DND-41 (cell line): ENCODE measurements around the gene TET2.

Experiments
- ATAC-seq: fragments of 200-7000 bp; cut with Tn5 transposase; 3 replicates; pipeline ENCODE4 v1.9.1; 2021; ENCODE audit warnings: low read depth; ENCODE audit not compliant: insufficient read depth
- DNase-seq: peaks from one replicate; pipeline ENCODE4 v3.0.0-alpha.2; 2020
- H2AFZ ChIP-seq: 2 replicates; pipeline ENCODE4 v1.6.0; 2012; ENCODE audit warnings: low read depth, low read length
- H3K27ac ChIP-seq: 2 replicates; pipeline ENCODE4 v1.5.1; 2012; ENCODE audit warnings: low read length, inconsistent platforms
- H3K27me3 ChIP-seq: fragments of 200-600 bp; sonication (generic); 2 replicates; pipeline ENCODE4 v1.6.0; 2012; ENCODE audit warnings: low read length, mild to moderate bottlenecking, inconsistent platforms; ENCODE audit not compliant: insufficient read depth, poor library complexity
- H3K36me3 ChIP-seq: 2 replicates; pipeline ENCODE4 v1.5.1; 2012; ENCODE audit warnings: low read length, inconsistent platforms; ENCODE audit not compliant: insufficient read depth
- H3K4me1 ChIP-seq: 2 replicates; pipeline ENCODE4 v1.5.1; 2012; ENCODE audit warnings: mild to moderate bottlenecking, low read length; ENCODE audit not compliant: insufficient read depth
- H3K4me2 ChIP-seq: 2 replicates; pipeline ENCODE4 v1.6.0; 2012; ENCODE audit warnings: mild to moderate bottlenecking, moderate library complexity, low read length, inconsistent platforms; ENCODE audit not compliant: insufficient read depth
- H3K4me3 ChIP-seq, 2 experiments: fragments of 200-600 bp in 1 of 2; shearing (Covaris generic) in 1 of 2; 2 replicates each; pipeline ENCODE4 v1.5.1; 2012 to 2016; ENCODE audit warnings: inconsistent platforms in 2 of 2, low read length in 2 of 2, mild to moderate bottlenecking in 2 of 2, low read depth in 1 of 2, moderate library complexity in 1 of 2
- H3K79me2 ChIP-seq: 2 replicates; pipeline ENCODE4 v1.6.0; 2012; ENCODE audit warnings: low read length, inconsistent platforms; ENCODE audit not compliant: insufficient read depth
- H3K9ac ChIP-seq: 2 replicates; pipeline ENCODE4 v1.6.0; 2012; ENCODE audit warnings: low read depth, mild to moderate bottlenecking, inconsistent platforms, low read length, moderate library complexity
- H3K9me3 ChIP-seq: 2 replicates; pipeline ENCODE4 v1.5.1; 2012; ENCODE audit warnings: low read length, moderate library complexity, mild to moderate bottlenecking, inconsistent platforms; ENCODE audit not compliant: insufficient read depth, severe bottlenecking
- H4K20me1 ChIP-seq: 2 replicates; pipeline ENCODE4 v1.6.0; 2012; ENCODE audit warnings: low read length; ENCODE audit not compliant: insufficient read depth
- EZH2 ChIP-seq: IDR thresholded peaks from 3 replicates; pipeline ENCODE4 v1.6.1; 2012; ENCODE audit warnings: borderline replicate concordance, low read depth, mild to moderate bottlenecking, moderate library complexity, low read length, inconsistent platforms; ENCODE audit not compliant: severe bottlenecking
- TF ChIP-seq, protein P1 (sequence below): IDR thresholded peaks from 2 replicates; pipeline ENCODE4 v1.5.1; 2012; ENCODE audit warnings: borderline replicate concordance, low read length, moderate library complexity, mild to moderate bottlenecking; ENCODE audit not compliant: poor library complexity, severe bottlenecking; ENCODE audit errors: extremely low read depth

The TET2 gene

DNA sequence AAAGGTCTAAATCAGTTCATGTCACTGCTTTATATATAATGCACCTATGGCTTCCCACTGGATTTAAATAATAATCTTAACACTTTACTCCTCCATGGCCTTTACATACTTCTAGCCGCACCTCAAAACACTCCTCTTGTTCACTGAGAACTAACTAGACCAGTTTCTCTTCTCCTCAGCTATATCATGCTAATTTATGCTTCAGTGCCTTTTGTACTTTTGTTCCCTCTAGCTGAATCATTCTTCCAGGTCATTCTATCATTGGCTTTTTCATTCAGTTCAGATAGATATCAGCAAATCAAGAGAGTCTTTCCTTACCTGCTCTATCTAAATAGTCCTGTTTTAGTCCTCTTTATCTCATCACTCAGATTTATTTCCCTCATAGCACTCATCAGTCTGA, 64.2 kb downstream of the TET2 start:
- Histone ChIP-seq H3K4me3 (no peak overlapping the region), H3K36me3 (no peaks in the 10 kb centered on the region), H3K9ac (no peak overlapping the region), H3K4me2 (no peak overlapping the region), H4K20me1 (no peaks in the 10 kb centered on the region), H3K4me1 (no peaks in the 10 kb centered on the region), H2AFZ (no peak overlapping the region), H3K27me3 (no peaks in the 10 kb centered on the region), H3K79me2 (no peaks in the 10 kb centered on the region), H3K27ac (no peak overlapping the region), H3K9me3 (no peaks in the 10 kb centered on the region)
- no peak for ATAC-seq
- TF ChIP-seq EZH2 = no peak
- TF ChIP-seq, protein P1, sequence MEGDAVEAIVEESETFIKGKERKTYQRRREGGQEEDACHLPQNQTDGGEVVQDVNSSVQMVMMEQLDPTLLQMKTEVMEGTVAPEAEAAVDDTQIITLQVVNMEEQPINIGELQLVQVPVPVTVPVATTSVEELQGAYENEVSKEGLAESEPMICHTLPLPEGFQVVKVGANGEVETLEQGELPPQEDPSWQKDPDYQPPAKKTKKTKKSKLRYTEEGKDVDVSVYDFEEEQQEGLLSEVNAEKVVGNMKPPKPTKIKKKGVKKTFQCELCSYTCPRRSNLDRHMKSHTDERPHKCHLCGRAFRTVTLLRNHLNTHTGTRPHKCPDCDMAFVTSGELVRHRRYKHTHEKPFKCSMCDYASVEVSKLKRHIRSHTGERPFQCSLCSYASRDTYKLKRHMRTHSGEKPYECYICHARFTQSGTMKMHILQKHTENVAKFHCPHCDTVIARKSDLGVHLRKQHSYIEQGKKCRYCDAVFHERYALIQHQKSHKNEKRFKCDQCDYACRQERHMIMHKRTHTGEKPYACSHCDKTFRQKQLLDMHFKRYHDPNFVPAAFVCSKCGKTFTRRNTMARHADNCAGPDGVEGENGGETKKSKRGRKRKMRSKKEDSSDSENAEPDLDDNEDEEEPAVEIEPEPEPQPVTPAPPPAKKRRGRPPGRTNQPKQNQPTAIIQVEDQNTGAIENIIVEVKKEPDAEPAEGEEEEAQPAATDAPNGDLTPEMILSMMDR = no peak
- no peak for DNase-seq

DNA sequence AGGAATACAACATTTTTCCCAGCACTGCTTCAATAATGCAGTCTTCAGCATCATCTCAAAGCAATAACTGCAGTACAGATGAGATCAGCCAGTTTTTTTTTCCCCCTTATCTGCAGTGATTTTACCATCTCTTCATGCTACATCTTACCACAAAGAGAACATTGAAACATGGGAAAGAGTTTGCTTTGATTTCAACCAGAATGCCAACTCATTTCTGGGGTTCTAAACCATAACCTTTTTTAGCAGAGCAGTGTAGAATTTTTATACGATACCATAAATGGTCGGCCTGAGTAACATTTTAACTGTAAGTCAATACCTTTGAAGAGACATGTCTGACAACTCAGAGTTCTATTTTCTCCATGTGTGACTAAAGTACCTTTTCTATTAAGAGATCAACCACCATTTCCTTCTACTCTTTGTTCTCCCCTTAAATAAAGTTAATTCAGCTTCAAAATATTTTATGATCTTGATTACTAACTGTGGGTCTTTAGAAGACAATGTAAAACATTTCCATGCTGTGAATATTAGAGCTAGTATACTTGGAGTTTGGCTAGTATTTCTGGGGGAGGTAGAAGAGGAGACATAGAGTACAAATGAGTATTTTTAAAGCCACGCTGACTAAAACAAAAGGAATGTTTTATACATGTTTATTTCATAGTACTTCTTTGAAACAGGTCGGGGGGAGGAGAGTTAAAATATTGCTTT, 69.1 kb downstream of the TET2 start:
- H3K9me3 ChIP-seq = no peaks in the 10 kb centered on the region
- no peaks in the 10 kb centered on the region for H3K4me1 ChIP-seq
- no peaks in the 10 kb centered on the region for H4K20me1 ChIP-seq
- H3K4me3 ChIP-seq = no peak overlapping the region
- no peak for DNase-seq
- no peak overlapping the region for H3K9ac ChIP-seq
- TF ChIP-seq, protein P1 = no peak
- TF ChIP-seq EZH2 = no peak
- H3K27ac ChIP-seq = no peak overlapping the region
- H3K4me2 ChIP-seq = no peak overlapping the region
- no peaks in the 10 kb centered on the region for H3K79me2 ChIP-seq
- H3K36me3 ChIP-seq = no peaks in the 10 kb centered on the region
- no peak overlapping the region for H2AFZ ChIP-seq
- no peaks in the 10 kb centered on the region for H3K27me3 ChIP-seq
- ATAC-seq = no peak

DNA sequence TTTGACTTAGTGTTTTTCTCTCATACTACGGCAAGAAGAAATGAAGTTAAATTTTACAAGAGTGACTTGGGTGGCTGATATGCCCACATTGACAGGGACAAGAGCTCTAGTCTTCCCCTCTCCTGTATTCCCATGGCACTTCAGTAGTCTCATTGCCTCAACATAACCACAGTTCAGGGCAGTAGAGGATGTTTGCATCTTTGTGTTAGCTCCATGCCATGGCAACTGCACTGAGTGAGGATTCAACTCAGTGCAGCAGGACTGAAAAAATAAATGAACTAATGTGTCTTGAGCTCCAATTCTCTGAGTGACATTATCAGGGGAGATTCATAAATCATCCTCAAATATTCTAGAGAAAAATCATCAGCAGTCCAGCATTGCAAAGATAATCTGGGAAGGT, 78.8 kb downstream of the TET2 start:
- no peak for TF ChIP-seq EZH2
- TF ChIP-seq, protein P1 = no peak
- H3K4me2 ChIP-seq = no peak overlapping the region
- ATAC-seq (no peak), DNase-seq (no peak)
- H3K36me3 ChIP-seq = no peaks in the 10 kb centered on the region
- no peak overlapping the region for H3K4me3 ChIP-seq
- no peak overlapping the region for H2AFZ ChIP-seq
- H3K27ac ChIP-seq = no peak overlapping the region
- no peaks in the 10 kb centered on the region for H4K20me1 ChIP-seq
- H3K4me1 ChIP-seq = no peaks in the 10 kb centered on the region
- H3K79me2 ChIP-seq = no peaks in the 10 kb centered on the region
- H3K9ac ChIP-seq = no peak overlapping the region
- no peaks in the 10 kb centered on the region for H3K9me3 ChIP-seq
- no peaks in the 10 kb centered on the region for H3K27me3 ChIP-seq
